Panc1 (cell line): ENCODE measurements around the gene ADAMTS6.

Experiments
- POLR2AphosphoS5 ChIP-seq: IDR thresholded peaks from 2 replicates; pipeline ENCODE4 v1.6.1; 2012; ENCODE audit warnings: mild to moderate bottlenecking, low read depth, low read length, moderate library complexity
- SIN3A ChIP-seq: IDR thresholded peaks from 2 replicates; pipeline ENCODE4 v1.6.1; 2012; ENCODE audit warnings: low read depth, mild to moderate bottlenecking, low read length, moderate library complexity, borderline replicate concordance; ENCODE audit not compliant: insufficient read depth
- TCF7L2 ChIP-seq: IDR thresholded peaks from 2 replicates; pipeline ENCODE4 v1.6.1; 2011; ENCODE audit warnings: mild to moderate bottlenecking, low read depth, low read length, inconsistent platforms
- TF ChIP-seq, protein P1 (sequence below): fragments of 450-650 bp; IDR thresholded peaks from 2 replicates; pipeline ENCODE4 v1.5.1; 2017; ENCODE audit warnings: mild to moderate bottlenecking
- TF ChIP-seq, protein P2 (sequence below), 2 experiments: IDR thresholded peaks; 2 replicates each; pipeline ENCODE4 v1.6.1; 2011 to 2012; ENCODE audit warnings: low read depth in 2 of 2, control low read depth in 1 of 2, low read length in 1 of 2, mild to moderate bottlenecking in 1 of 2, moderate library complexity in 1 of 2; ENCODE audit not compliant: insufficient read depth in 1 of 2

DNA sequence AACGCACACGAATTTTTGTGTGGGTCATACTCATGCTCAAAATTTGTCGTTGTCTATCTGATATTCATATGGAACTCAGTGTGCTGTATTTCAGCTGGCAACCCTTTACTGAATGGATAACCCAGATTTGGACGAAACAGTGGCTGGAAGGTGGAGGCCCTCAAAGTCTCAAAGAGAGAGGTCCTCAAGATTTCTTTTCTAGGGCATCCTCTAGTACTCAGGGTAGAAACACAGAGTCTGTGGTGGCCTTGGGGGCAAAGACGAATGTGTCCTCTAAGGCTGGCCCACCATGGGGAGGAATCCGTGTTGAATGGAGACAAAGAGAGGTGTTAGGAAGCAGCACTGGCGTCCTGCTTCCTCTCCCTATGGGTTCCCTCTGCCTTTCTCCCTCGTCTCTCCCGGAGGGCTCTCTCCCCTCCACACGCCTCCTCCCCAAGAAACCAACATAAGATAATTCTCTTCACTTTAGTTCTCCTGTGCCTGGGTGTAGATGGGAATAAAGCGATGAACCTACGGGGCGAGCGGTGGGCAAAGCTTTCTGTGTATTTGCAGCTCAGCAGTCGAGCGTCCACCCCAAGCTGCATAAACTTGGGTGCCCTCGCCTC is 379.2 kb downstream of the ADAMTS6 start:
- TF ChIP-seq TCF7L2 (no peak), POLR2AphosphoS5 (no peak), SIN3A (no peak)
- TF ChIP-seq, protein P1, sequence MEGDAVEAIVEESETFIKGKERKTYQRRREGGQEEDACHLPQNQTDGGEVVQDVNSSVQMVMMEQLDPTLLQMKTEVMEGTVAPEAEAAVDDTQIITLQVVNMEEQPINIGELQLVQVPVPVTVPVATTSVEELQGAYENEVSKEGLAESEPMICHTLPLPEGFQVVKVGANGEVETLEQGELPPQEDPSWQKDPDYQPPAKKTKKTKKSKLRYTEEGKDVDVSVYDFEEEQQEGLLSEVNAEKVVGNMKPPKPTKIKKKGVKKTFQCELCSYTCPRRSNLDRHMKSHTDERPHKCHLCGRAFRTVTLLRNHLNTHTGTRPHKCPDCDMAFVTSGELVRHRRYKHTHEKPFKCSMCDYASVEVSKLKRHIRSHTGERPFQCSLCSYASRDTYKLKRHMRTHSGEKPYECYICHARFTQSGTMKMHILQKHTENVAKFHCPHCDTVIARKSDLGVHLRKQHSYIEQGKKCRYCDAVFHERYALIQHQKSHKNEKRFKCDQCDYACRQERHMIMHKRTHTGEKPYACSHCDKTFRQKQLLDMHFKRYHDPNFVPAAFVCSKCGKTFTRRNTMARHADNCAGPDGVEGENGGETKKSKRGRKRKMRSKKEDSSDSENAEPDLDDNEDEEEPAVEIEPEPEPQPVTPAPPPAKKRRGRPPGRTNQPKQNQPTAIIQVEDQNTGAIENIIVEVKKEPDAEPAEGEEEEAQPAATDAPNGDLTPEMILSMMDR: no peak
- TF ChIP-seq, protein P2, sequence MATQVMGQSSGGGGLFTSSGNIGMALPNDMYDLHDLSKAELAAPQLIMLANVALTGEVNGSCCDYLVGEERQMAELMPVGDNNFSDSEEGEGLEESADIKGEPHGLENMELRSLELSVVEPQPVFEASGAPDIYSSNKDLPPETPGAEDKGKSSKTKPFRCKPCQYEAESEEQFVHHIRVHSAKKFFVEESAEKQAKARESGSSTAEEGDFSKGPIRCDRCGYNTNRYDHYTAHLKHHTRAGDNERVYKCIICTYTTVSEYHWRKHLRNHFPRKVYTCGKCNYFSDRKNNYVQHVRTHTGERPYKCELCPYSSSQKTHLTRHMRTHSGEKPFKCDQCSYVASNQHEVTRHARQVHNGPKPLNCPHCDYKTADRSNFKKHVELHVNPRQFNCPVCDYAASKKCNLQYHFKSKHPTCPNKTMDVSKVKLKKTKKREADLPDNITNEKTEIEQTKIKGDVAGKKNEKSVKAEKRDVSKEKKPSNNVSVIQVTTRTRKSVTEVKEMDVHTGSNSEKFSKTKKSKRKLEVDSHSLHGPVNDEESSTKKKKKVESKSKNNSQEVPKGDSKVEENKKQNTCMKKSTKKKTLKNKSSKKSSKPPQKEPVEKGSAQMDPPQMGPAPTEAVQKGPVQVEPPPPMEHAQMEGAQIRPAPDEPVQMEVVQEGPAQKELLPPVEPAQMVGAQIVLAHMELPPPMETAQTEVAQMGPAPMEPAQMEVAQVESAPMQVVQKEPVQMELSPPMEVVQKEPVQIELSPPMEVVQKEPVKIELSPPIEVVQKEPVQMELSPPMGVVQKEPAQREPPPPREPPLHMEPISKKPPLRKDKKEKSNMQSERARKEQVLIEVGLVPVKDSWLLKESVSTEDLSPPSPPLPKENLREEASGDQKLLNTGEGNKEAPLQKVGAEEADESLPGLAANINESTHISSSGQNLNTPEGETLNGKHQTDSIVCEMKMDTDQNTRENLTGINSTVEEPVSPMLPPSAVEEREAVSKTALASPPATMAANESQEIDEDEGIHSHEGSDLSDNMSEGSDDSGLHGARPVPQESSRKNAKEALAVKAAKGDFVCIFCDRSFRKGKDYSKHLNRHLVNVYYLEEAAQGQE (IDR thresholded peaks at IDR 0.05; ENCODE audit: insufficient read depth in 1 of 2, low read depth in 2 of 2, low read length in 1 of 2): no peak
